ENCODE data around the gene HACD4.
A peak's percentile ranks its signal among the peaks of the same experiment; 100 is the strongest.

Gene HACD4

GRCh38 chr9:21031091-21031807 lies at the start of gene HACD4:
Gene HACD4 (minus strand): TSS chr9:21031640. CDS start chr9:21031590, 50 bp downstream.
- DNase-seq (ENCODE audit: low spot score) = peak; percentile 68

- DNase-seq (ENCODE audit: low spot score) = no peak
Observed at GRCh38 chr9:21080793-21081192, 49.4 kb upstream of the HACD4 start.

- no peak for DNase-seq (ENCODE audit: low spot score)
Observed at GRCh38 chr9:21078702-21079101, 47.3 kb upstream of the HACD4 start.

- DNase-seq (ENCODE audit: low spot score) = no peak
Observed at GRCh38 chr9:21077781-21078180, 46.3 kb upstream of the HACD4 start, which contains the start of gene IFNB1. Gene IFNB1 (minus strand): TSS chr9:21077942. CDS start chr9:21077869, 73 bp downstream.

- DNase-seq (ENCODE audit: low spot score) = no peak
Observed at GRCh38 chr9:21075484-21075883, 44.0 kb upstream of the HACD4 start.

- DNase-seq (ENCODE audit: low spot score) = no peak
Observed at GRCh38 chr9:21070906-21071305, 39.5 kb upstream of the HACD4 start.

- DNase-seq (ENCODE audit: low spot score) = no peak
Observed at GRCh38 chr9:21070171-21070571, 38.7 kb upstream of the HACD4 start.

GRCh38 chr9:21060919-21061561 lies 29.6 kb upstream of the HACD4 start:
- no peak for DNase-seq (ENCODE audit: low spot score)

GRCh38 chr9:21056931-21057330 lies 25.5 kb upstream of the HACD4 start:
- DNase-seq (ENCODE audit: low spot score) = no peak

- DNase-seq (ENCODE audit: low spot score) = no peak
Observed at GRCh38 chr9:21053851-21054250, 22.4 kb upstream of the HACD4 start.

GRCh38 chr9:21047281-21047691 lies 15.8 kb upstream of the HACD4 start:
- DNase-seq (ENCODE audit: low spot score) = no peak

- DNase-seq (ENCODE audit: low spot score) = no peak
Observed at GRCh38 chr9:21043841-21044240, 12.4 kb upstream of the HACD4 start.

- DNase-seq (ENCODE audit: low spot score) = no peak
Observed at GRCh38 chr9:21042466-21042865, 11.0 kb upstream of the HACD4 start.

- DNase-seq (ENCODE audit: low spot score) = no peak
Observed at GRCh38 chr9:21039302-21039701, 7.9 kb upstream of the HACD4 start.

- DNase-seq (ENCODE audit: low spot score) = no peak
Observed at GRCh38 chr9:21037278-21037677, 5.8 kb upstream of the HACD4 start.

- DNase-seq (ENCODE audit: low spot score) = peak; percentile 65
Observed at GRCh38 chr9:21031808-21032183, 356 bp upstream of the HACD4 start.

GRCh38 chr9:21030389-21031035 lies 928 bp downstream of the HACD4 start:
- DNase-seq (ENCODE audit: low spot score) = no peak

GRCh38 chr9:21029661-21030060 lies 1.8 kb downstream of the HACD4 start:
- no peak for DNase-seq (ENCODE audit: low spot score)

- DNase-seq (ENCODE audit: low spot score) = no peak
Observed at GRCh38 chr9:21028466-21028865, 3.0 kb downstream of the HACD4 start.

GRCh38 chr9:21027295-21027694 lies 4.1 kb downstream of the HACD4 start:
- no peak for DNase-seq (ENCODE audit: low spot score)

- DNase-seq (ENCODE audit: low spot score) = no peak
Observed at GRCh38 chr9:21023861-21024260, 7.6 kb downstream of the HACD4 start.

- no peak for DNase-seq (ENCODE audit: low spot score)
Observed at GRCh38 chr9:21018177-21018576, 13.3 kb downstream of the HACD4 start.

All from left forelimb (tissue), 1 donor.